ENCODE measurements around the gene PNCK. TPM values are rescaled to one million over a fixed set of nuclear protein-coding genes. Genes with fewer than 3 reads are reported as not detected.

Gene PNCK
- total and polyA plus RNA-seq, 12 donors: 0.42 to 6.5 (median 1.2) TPM; not detected in 2

- WGBS, 4 donors: 16 to 100% (median 40%) methylated on average over 1 to 43 of the region's 46 CpGs
- H3K9me3 ChIP-seq (replicated peaks in 1 of 3): no peaks in the 10 kb centered on the region
- peak in 2 of 7 donors; percentile 4 to 10 for DNase-seq
- TF ChIP-seq CTCF (IDR thresholded peaks at IDR 0.05): no peak
- no peak for TF ChIP-seq POLR2A (IDR thresholded peaks at IDR 0.05)
- no peak overlapping the region for H3K27ac ChIP-seq
- no peak overlapping the region for H3K4me3 ChIP-seq
- intact Hi-C loops (cut with DNase I): loop anchor here (5.0 to 10.0 kb wide), 2 partner anchors 32 to 90 kb away; no protein-coding TSS in a partner anchor
- peaks cover 64% of the 10 kb centered on the region for H3K27me3 ChIP-seq
- peaks cover 0 to 6% of the 10 kb centered on the region in 2 donors for H3K4me1 ChIP-seq (replicated peaks in 1 of 2)
- no peaks in the 10 kb centered on the region for H3K36me3 ChIP-seq (replicated peaks in 1 of 2)
These were observed 29.1 kb downstream of the PNCK start for GRCh38 chrX:153644356-153645125.

GRCh38 chrX:153643431-153644351 is 29.9 kb downstream of the PNCK start:
- no peaks in the 10 kb centered on the region for H3K36me3 ChIP-seq (replicated peaks in 1 of 2)
- TF ChIP-seq POLR2A (IDR thresholded peaks at IDR 0.05) (no peak), CTCF (IDR thresholded peaks at IDR 0.05) (no peak)
- H3K27me3 ChIP-seq: peaks cover 57% of the 10 kb centered on the region
- no peaks in the 10 kb centered on the region for H3K9me3 ChIP-seq (replicated peaks in 1 of 3)
- H3K4me1 ChIP-seq (replicated peaks in 1 of 2): peaks cover 0 to 6% of the 10 kb centered on the region in 2 donors
- 1 to 42% (median 14%) methylated on average over 9 to 63 of the region's 84 CpGs for WGBS, 4 donors
- H3K4me3 ChIP-seq: no peak overlapping the region
- peak in 2 of 7 donors; percentile 12 to 20 for DNase-seq
- no peak overlapping the region for H3K27ac ChIP-seq
- intact Hi-C loops (cut with DNase I): loop anchor here in 1 of 2 donors (10.0 kb wide), 1 partner anchor 89 kb away; no protein-coding TSS in a partner anchor

DNA sequence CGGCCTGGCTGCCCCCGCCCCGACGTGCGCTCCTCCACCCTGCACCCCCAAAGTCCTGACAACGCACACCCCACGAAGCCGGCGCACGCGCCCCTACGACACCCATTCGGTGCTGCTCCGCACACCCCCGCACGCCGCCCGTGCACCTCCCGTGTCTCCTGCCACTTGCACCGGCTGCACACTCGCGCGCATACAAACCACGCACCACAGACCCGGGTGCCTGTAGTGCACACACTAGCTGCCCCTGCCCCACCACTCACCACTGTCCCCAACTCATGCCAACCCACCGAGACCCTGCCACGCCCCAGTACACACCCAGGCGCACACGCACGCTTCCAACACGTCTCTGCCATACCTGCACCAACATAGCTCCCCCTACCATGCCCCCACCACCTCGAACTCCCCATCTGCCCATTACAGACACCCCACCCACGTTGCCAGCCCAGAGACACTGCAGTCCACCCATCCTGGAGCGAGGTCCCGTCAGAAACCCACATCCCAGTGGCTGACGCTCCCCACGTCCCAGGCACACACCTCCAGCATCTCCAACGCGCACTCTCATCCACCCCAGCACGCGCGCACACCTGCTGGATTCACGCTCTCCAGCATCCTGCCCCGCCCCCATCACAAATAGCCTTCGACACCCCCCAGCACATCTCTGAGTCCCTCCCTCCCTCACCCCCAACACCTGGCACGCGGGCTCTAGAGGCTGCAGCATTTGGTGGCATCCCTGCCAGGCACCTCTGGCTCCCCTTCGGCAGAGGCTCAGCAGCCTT is 30.8 kb downstream of the PNCK start:
- WGBS, 4 donors: 3 to 50% (median 32%) methylated on average over 32 to 46 of the region's 48 CpGs; no CpG with 5 or more reads in 1 of the 4 donors

More for the DNA sequence above, 30.8 kb downstream of the PNCK start:
- H3K36me3 ChIP-seq (replicated peaks in 1 of 2): no peaks in the 10 kb centered on the region
- H3K4me3 ChIP-seq: no peak overlapping the region
- intact Hi-C loops (cut with DNase I): loop anchor here in 1 of 2 donors (10.0 kb wide), 1 partner anchor 88 kb away; no protein-coding TSS in a partner anchor
- no peak overlapping the region for H3K27ac ChIP-seq
- H3K27me3 ChIP-seq: peaks cover 50% of the 10 kb centered on the region
- DNase-seq: peak in 1 of 7 donors; percentile 6
- TF ChIP-seq CTCF (IDR thresholded peaks at IDR 0.05) (no peak), POLR2A (IDR thresholded peaks at IDR 0.05) (no peak)
- H3K4me1 ChIP-seq (replicated peaks in 1 of 2): peaks cover 0 to 6% of the 10 kb centered on the region in 2 donors
- no peaks in the 10 kb centered on the region for H3K9me3 ChIP-seq (replicated peaks in 1 of 3)

Data from adrenal gland (tissue), 12 donors.